Heart left ventricle (tissue), 13 donors: ENCODE results near the gene CFAP157.

Source experiments
- POLR2A ChIP-seq, 2 donors: fragments of 450-650 bp; IDR thresholded peaks; one replicate each; pipeline ENCODE4 v1.6.1; 2017; ENCODE audit warnings: antibody characterized with exemption in 2 of 2, mild to moderate bottlenecking in 2 of 2, moderate library complexity in 2 of 2
- TF ChIP-seq, protein P1 (sequence below), 12 donors: fragments of 200-600 bp; sonication (generic) in 4 of 12; IDR thresholded peaks; one replicate each; pipeline versions ENCODE4 v1.5.0 to v1.8.0; 2018 to 2022; ENCODE audit warnings: antibody characterized with exemption in 12 of 12, mild to moderate bottlenecking in 5 of 12
- donor health status: ischemic (EF 13 %, LVEDD 7.1; RV severe dilation, severe dysfunction).
- donor health status: DM: no; HTN: yes; CAD: no.
- donor health status: DM: no; HTN: no; CAD: no.
- donor health status: ischemic (EF 25% LVEDD 6.9; RV normal size, moderate dysfunction).
- donor health status: ischemic (EF 25% LVEDD 5.7; RV mildly dilated, moderate dysfunction).
- donor health status: ischemic (EF 35%, LVEDD 5.7; RV mildly dilated, moderate dysfunction).
- donor health status: nonischemic (EF 11% LVEDD 7.7; RV severe dilation, severe dysfunction).
- donor health status: DM: yes; HTN: yes; CAD: no.
- donor health status: PGD.
- donor health status: ischemic (EF 29% LVEDD 5.4; RV normal size, mild dysfunction).
- donor health status: nonischemic (EF 23%, LVEDD 6.1; RV moderate dilation, normal function).

- no peak for TF ChIP-seq POLR2A (IDR thresholded peaks at IDR 0.05)
- TF ChIP-seq, protein P1, sequence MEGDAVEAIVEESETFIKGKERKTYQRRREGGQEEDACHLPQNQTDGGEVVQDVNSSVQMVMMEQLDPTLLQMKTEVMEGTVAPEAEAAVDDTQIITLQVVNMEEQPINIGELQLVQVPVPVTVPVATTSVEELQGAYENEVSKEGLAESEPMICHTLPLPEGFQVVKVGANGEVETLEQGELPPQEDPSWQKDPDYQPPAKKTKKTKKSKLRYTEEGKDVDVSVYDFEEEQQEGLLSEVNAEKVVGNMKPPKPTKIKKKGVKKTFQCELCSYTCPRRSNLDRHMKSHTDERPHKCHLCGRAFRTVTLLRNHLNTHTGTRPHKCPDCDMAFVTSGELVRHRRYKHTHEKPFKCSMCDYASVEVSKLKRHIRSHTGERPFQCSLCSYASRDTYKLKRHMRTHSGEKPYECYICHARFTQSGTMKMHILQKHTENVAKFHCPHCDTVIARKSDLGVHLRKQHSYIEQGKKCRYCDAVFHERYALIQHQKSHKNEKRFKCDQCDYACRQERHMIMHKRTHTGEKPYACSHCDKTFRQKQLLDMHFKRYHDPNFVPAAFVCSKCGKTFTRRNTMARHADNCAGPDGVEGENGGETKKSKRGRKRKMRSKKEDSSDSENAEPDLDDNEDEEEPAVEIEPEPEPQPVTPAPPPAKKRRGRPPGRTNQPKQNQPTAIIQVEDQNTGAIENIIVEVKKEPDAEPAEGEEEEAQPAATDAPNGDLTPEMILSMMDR (IDR thresholded peaks at IDR 0.05): no peak
These were observed 3.5 kb downstream of the CFAP157 start for GRCh38 chr9:127710204-127710783.
